Prostate gland (tissue), 2 donors: Measurements from ENCODE around the gene ATP5PB.

ENCODE experiments used
- CTCF ChIP-seq, 4 experiments: fragments of 200-600 bp in 2 of 4; fragments of 450-650 bp in 2 of 4; sonication (generic) in 2 of 4; IDR thresholded peaks; 1 replicate in 3 of 4; 2 replicates in 1 of 4; pipeline ENCODE4 v1.5.1; 2016 to 2019; ENCODE audit warnings: antibody characterized with exemption in 4 of 4, mild to moderate bottlenecking in 2 of 4, moderate library complexity in 2 of 4
- POLR2A ChIP-seq: fragments of 450-650 bp; IDR thresholded peaks from one replicate; pipeline ENCODE4 v1.6.1; 2016; ENCODE audit warnings: antibody characterized with exemption, mild to moderate bottlenecking
- POLR2AphosphoS5 ChIP-seq: sonication (generic); formaldehyde crosslinking; IDR thresholded peaks from one replicate; pipeline ENCODE4 v1.6.1; 2017; ENCODE audit warnings: antibody characterized with exemption

- no peak for TF ChIP-seq POLR2AphosphoS5
- TF ChIP-seq POLR2A, result no peak
- no peak for TF ChIP-seq CTCF (IDR thresholded peaks at IDR 0.05)
These were observed 34.5 kb upstream of the ATP5PB start for GRCh38 chr1:111414756-111415155.
